OCI-LY7 (cell line): ENCODE measurements around the gene UAP1L1.

Experiments
- CTCF ChIP-seq: fragments of 200-600 bp; sonication (generic); conservative IDR thresholded peaks from 2 replicates; pipeline ENCODE4 v1.5.1; 2014; ENCODE audit warnings: mild to moderate bottlenecking, antibody characterized with exemption, low read length, moderate library complexity, mixed read lengths
- EZH2phosphoT487 ChIP-seq: fragments of 200-600 bp; sonication (generic); IDR thresholded peaks from 2 replicates; pipeline ENCODE4 v1.6.1; 2018; ENCODE audit warnings: low read depth, borderline replicate concordance, mild to moderate bottlenecking, mixed run types, antibody characterized with exemption, low read length, moderate library complexity, mixed read lengths

- TF ChIP-seq CTCF: no peak
- TF ChIP-seq EZH2phosphoT487: no peak
Measured at GRCh38 chr9:137037483-137037882, 39.8 kb upstream of the UAP1L1 start.
